ENCODE results near the gene GTF3C1. TPM values are rescaled to one million over a fixed set of nuclear protein-coding genes. Genes with fewer than 3 reads are reported as not detected.

Gene GTF3C1
- total RNA-seq, 1 donor = 38.5 TPM

- H3K9me3 ChIP-seq (ENCODE audit: low read depth, low read length) = no peaks in the 10 kb centered on the region
- H3K4me1 ChIP-seq (ENCODE audit: insufficient read depth, low read length) = peaks cover 50% of the 10 kb centered on the region
- no peaks in the 10 kb centered on the region for H3K27me3 ChIP-seq (ENCODE audit: insufficient read depth, low read length)
- no peak overlapping the region for H3K4me3 ChIP-seq (ENCODE audit: low read length)
These were observed 117.8 kb downstream of the GTF3C1 start for GRCh38 chr16:27431773-27432532.

- Histone ChIP-seq H3K4me1 (ENCODE audit: insufficient read depth, low read length) (peaks cover 59% of the 10 kb centered on the region), H3K9me3 (ENCODE audit: low read depth, low read length) (no peaks in the 10 kb centered on the region), H3K4me3 (ENCODE audit: low read length) (no peak overlapping the region), H3K27me3 (ENCODE audit: insufficient read depth, low read length) (no peaks in the 10 kb centered on the region)
These were observed 118.7 kb downstream of the GTF3C1 start for GRCh38 chr16:27430923-27431484.

DNA sequence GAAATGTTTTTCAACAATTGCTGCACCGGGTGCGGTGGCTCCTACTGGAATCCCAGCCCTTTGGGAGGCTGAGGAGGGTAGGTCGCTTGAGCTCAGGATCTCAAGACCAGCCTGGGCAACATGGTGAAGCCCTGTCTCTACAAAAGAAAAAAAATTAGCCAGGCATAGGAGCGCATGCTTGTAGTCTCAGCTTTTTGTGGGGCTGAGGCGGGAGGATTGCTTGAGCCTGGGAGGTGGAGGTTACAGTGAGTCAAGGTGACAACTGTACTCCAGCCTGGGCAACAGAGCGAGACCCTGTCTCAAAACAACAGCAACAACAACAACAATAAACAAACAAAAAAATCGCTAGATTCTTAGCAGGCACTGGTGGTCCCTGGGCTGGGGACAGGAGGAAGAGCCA is 119.2 kb downstream of the GTF3C1 start:
- Histone ChIP-seq H3K27me3 (ENCODE audit: insufficient read depth, low read length) (no peaks in the 10 kb centered on the region), H3K4me1 (ENCODE audit: insufficient read depth, low read length) (peaks cover 61% of the 10 kb centered on the region), H3K4me3 (ENCODE audit: low read length) (no peak overlapping the region), H3K9me3 (ENCODE audit: low read depth, low read length) (no peaks in the 10 kb centered on the region)

GRCh38 chr16:27429981-27430441 is 119.7 kb downstream of the GTF3C1 start:
- Histone ChIP-seq H3K27me3 (ENCODE audit: insufficient read depth, low read length) (no peaks in the 10 kb centered on the region), H3K4me1 (ENCODE audit: insufficient read depth, low read length) (peaks cover 61% of the 10 kb centered on the region), H3K9me3 (ENCODE audit: low read depth, low read length) (no peaks in the 10 kb centered on the region)

GRCh38 chr16:27429330-27429871 is 120.3 kb downstream of the GTF3C1 start:
- Histone ChIP-seq H3K9me3 (ENCODE audit: low read depth, low read length) (no peaks in the 10 kb centered on the region), H3K4me3 (ENCODE audit: low read length) (no peak overlapping the region), H3K4me1 (ENCODE audit: insufficient read depth, low read length) (peaks cover 61% of the 10 kb centered on the region), H3K27me3 (ENCODE audit: insufficient read depth, low read length) (no peaks in the 10 kb centered on the region)

More at GRCh38 chr16:27429981-27430441, 119.7 kb downstream of the GTF3C1 start:
- no peak overlapping the region for H3K4me3 ChIP-seq (ENCODE audit: low read length)

GRCh38 chr16:27428026-27428785 is 121.5 kb downstream of the GTF3C1 start:
- H3K4me3 ChIP-seq (ENCODE audit: low read length) = no peak overlapping the region
- peaks cover 2% of the 10 kb centered on the region for H3K9me3 ChIP-seq (ENCODE audit: low read depth, low read length)
- peaks cover 61% of the 10 kb centered on the region for H3K4me1 ChIP-seq (ENCODE audit: insufficient read depth, low read length)
- H3K27me3 ChIP-seq (ENCODE audit: insufficient read depth, low read length) = no peaks in the 10 kb centered on the region

DNA sequence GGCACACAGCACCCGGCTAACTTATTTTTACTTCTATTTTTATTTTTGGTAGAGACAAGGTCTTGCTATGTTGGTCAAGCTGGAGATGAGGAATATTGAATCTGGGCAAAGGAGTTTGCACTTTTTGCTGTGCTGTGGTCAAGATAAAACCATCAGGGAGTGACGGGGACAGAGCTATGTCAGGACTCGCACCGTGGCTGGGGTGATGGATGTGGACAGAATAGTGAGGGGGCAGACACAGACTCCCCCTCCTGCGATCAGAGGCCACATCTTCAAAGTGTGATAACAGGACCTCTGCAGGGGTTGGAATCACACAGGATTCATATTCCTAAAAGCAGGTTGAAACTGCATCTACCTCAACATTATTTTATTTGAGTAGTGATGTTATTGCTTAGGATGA is 122.2 kb downstream of the GTF3C1 start:
- peaks cover 56% of the 10 kb centered on the region for H3K4me1 ChIP-seq (ENCODE audit: insufficient read depth, low read length)
- H3K4me3 ChIP-seq (ENCODE audit: low read length) = no peak overlapping the region
- H3K27me3 ChIP-seq (ENCODE audit: insufficient read depth, low read length) = no peaks in the 10 kb centered on the region
- H3K9me3 ChIP-seq (ENCODE audit: low read depth, low read length) = peaks cover 8% of the 10 kb centered on the region

- peaks cover 49% of the 10 kb centered on the region for H3K4me1 ChIP-seq (ENCODE audit: insufficient read depth, low read length)
- H3K4me3 ChIP-seq (ENCODE audit: low read length) = no peak overlapping the region
- H3K27me3 ChIP-seq (ENCODE audit: insufficient read depth, low read length) = no peaks in the 10 kb centered on the region
- peaks cover 17% of the 10 kb centered on the region for H3K9me3 ChIP-seq (ENCODE audit: low read depth, low read length)
These were observed 123.0 kb downstream of the GTF3C1 start for GRCh38 chr16:27426423-27427408.

DNA sequence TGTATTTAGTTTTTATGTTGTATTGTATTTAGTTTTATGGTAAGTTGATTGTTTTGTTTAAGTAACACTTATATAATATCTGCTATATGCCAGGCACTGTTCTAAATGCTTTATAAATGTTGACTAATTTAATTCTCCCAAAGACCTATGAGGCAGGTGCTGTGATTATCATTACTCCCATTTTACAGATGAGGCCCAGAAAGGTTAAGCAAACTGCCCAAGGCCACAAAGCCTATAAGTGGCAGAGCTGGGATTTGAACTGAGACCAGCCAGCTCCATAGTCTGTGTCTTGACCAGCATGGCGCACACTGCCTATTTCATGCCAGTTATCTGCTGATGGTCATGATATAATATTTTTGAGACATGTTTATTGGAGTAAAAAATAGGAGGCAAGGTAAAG is 123.8 kb downstream of the GTF3C1 start:
- peaks cover 24% of the 10 kb centered on the region for H3K9me3 ChIP-seq (ENCODE audit: low read depth, low read length)
- peaks cover 44% of the 10 kb centered on the region for H3K4me1 ChIP-seq (ENCODE audit: insufficient read depth, low read length)
- H3K27me3 ChIP-seq (ENCODE audit: insufficient read depth, low read length) = no peaks in the 10 kb centered on the region
- H3K4me3 ChIP-seq (ENCODE audit: low read length) = no peak overlapping the region

- Histone ChIP-seq H3K4me3 (ENCODE audit: low read length) (no peak overlapping the region), H3K27me3 (ENCODE audit: insufficient read depth, low read length) (no peaks in the 10 kb centered on the region), H3K4me1 (ENCODE audit: insufficient read depth, low read length) (peaks cover 34% of the 10 kb centered on the region), H3K9me3 (ENCODE audit: low read depth, low read length) (peaks cover 26% of the 10 kb centered on the region)
These were observed 124.8 kb downstream of the GTF3C1 start for GRCh38 chr16:27424772-27425498.

- no peaks in the 10 kb centered on the region for H3K27me3 ChIP-seq (ENCODE audit: insufficient read depth, low read length)
- peaks cover 13% of the 10 kb centered on the region for H3K4me1 ChIP-seq (ENCODE audit: insufficient read depth, low read length)
- no peak overlapping the region for H3K4me3 ChIP-seq (ENCODE audit: low read length)
- peaks cover 26% of the 10 kb centered on the region for H3K9me3 ChIP-seq (ENCODE audit: low read depth, low read length)
These were observed 127.6 kb downstream of the GTF3C1 start for GRCh38 chr16:27421961-27422740.

GRCh38 chr16:27417047-27417671 is 132.6 kb downstream of the GTF3C1 start:
- Histone ChIP-seq H3K4me1 (ENCODE audit: insufficient read depth, low read length) (peaks cover 10% of the 10 kb centered on the region), H3K4me3 (ENCODE audit: low read length) (no peak overlapping the region), H3K27me3 (ENCODE audit: insufficient read depth, low read length) (no peaks in the 10 kb centered on the region), H3K9me3 (ENCODE audit: low read depth, low read length) (peaks cover 18% of the 10 kb centered on the region)

Measured in mononuclear cell (primary cell).